HEK293T (cell line): ENCODE results near the gene ACTN4.

ENCODE experiments used
- ARNT ChIP-seq: fragments of 450-650 bp; IDR thresholded peaks from 2 replicates; pipeline ENCODE4 v1.6.1; 2017; ENCODE audit warnings: mild to moderate bottlenecking
- BHLHE40 ChIP-seq: fragments of 450-650 bp; IDR thresholded peaks from 2 replicates; pipeline ENCODE4 v1.6.1; 2016; ENCODE audit warnings: mild to moderate bottlenecking, moderate library complexity, borderline replicate concordance
- FOXK2 ChIP-seq: fragments of 450-650 bp; IDR thresholded peaks from 2 replicates; pipeline ENCODE4 v1.6.1; 2016; ENCODE audit warnings: mild to moderate bottlenecking
- SP1 ChIP-seq: fragments of 450-650 bp; IDR thresholded peaks from 2 replicates; pipeline ENCODE4 v1.6.1; 2017

DNA sequence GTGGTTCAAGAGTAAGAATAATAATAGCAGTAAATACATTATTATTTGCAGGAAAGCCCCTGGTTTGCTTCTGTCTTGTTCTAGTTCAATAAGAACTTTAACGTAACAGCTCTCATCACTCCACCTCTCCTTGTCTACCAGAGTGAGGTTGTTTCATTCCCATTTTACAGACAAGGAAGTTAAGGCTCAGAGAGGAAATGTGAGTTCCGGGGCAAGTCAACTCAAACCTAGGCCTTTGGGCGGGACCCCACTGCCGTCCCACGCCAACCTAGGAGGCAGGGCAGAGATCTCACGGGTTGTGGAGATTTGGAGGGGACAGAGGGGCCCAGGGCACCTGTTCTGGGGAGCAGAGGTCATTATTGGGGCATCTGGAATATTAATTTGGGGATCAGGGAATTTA lies 31.2 kb upstream of the ACTN4 start:
- TF ChIP-seq BHLHE40 = no peak
- no peak for TF ChIP-seq FOXK2
- no peak for TF ChIP-seq ARNT
- TF ChIP-seq SP1 = no peak
